PC-9 (cell line): Measurements from ENCODE around the gene AIF1.

Experiments
- CTCF ChIP-seq: fragments of 200-600 bp; sonication (generic); conservative IDR thresholded peaks from 2 replicates; pipeline ENCODE4 v1.6.1; 2017; ENCODE audit warnings: mixed run types, antibody characterized with exemption, mild to moderate bottlenecking, moderate library complexity
- EZH2 ChIP-seq: fragments of 200-600 bp; sonication (generic); IDR thresholded peaks from 2 replicates; pipeline ENCODE4 v1.8.0; 2017; ENCODE audit warnings: antibody characterized with exemption, low read depth

- TF ChIP-seq CTCF: no peak
- no peak for TF ChIP-seq EZH2
Observed at GRCh38 chr6:31664790-31665500, 49.9 kb downstream of the AIF1 start, which contains the start of gene GPANK1.
